Stimulated activated CD8-positive, alpha-beta memory T cell treated with anti-CD3 and anti-CD28 coated beads, Interleukin-12 subunit alpha, Interleukin-12 subunit beta, amount 100 ng/mL, for 1 hour (primary cell): ENCODE results near the gene PLAAT4.

Source experiments
- DNase-seq: peaks from one replicate; pipeline ENCODE4 v3.0.0-alpha.2; 2020; ENCODE audit warnings: low read depth

The PLAAT4 gene, protein sequence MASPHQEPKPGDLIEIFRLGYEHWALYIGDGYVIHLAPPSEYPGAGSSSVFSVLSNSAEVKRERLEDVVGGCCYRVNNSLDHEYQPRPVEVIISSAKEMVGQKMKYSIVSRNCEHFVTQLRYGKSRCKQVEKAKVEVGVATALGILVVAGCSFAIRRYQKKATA

GRCh38 chr11:63536669-63537292 lies at the start of gene PLAAT4:
Gene PLAAT4, plus strand, starts transcription at chr11:63536808. Its CDS starts 61 bp downstream, at chr11:63536869.
- DNase-seq, result no peak

DNA sequence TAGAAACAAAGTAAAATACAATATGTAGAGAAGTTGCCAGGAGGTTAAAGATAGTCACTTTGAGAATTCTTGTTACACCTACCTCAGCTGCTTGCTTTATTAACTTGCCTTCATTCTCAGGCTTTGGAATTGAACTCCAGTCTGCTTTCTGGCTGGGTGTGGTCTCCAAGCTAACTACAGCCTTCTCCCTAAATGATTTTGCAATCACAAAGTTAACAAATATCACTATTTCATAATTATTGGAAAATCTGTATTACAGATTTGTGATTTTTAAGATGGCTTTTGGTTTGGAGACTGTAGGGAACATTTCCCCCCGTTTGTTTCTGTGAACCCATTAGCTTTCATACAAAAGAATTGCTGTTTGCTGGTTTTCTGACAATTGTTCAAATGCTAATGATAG lies 47.8 kb upstream of the PLAAT4 start:
- DNase-seq, result no peak

- no peak for DNase-seq
Observed at GRCh38 chr11:63489879-63490278, 46.7 kb upstream of the PLAAT4 start.

- DNase-seq, result no peak
Observed at GRCh38 chr11:63490551-63491239, 45.9 kb upstream of the PLAAT4 start, which contains the start of gene PLAAT5. Gene PLAAT5, minus strand, starts transcription at chr11:63491167. Its CDS starts 133 bp downstream, at chr11:63491034.

GRCh38 chr11:63491240-63491587 lies 45.4 kb upstream of the PLAAT4 start:
- no peak for DNase-seq

GRCh38 chr11:63491636-63492372 lies 44.8 kb upstream of the PLAAT4 start:
- no peak for DNase-seq

- no peak for DNase-seq
Observed at GRCh38 chr11:63492441-63492840, 44.2 kb upstream of the PLAAT4 start.

DNA sequence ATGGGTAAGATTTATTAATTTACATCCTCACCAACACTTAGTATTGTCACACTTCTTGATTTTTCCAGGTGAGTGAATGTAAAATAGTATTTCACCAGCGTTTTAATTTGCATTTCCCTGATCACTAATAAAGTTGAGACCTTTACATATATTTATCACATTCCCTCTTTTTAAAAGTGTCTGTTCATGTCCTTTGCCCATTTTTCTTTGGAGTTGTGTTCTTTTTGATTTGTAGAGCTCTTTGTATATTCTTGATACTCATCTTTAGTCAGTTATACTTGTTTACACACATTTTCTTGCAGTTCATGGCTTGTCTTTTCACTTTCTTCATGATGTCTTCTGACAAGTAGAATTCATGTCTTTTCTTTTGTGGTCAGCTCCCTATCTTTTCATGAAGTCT lies 43.5 kb upstream of the PLAAT4 start:
- no peak for DNase-seq

DNA sequence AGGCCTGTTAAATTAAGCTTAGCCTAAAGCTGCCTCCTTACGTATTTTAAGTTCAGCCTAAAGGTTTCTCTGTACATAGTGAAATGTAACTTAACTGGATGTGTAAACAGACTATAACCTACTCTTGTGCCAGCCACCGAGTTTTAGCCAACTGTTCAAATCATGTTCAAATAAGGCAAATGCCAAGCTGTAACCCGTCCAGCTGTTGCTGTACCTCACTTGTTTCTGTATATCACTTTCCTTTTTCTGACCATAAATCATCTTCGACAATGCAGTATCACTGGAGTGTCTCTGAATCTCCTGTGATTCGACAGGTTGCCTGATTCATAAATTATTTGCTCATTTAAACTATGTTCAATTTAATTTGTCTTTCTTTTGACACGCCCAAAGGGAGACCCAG lies 41.6 kb upstream of the PLAAT4 start:
- DNase-seq, result no peak

- DNase-seq, result no peak
Observed at GRCh38 chr11:63499874-63500273, 36.7 kb upstream of the PLAAT4 start.

- no peak for DNase-seq
Observed at GRCh38 chr11:63501236-63501635, 35.4 kb upstream of the PLAAT4 start.

DNA sequence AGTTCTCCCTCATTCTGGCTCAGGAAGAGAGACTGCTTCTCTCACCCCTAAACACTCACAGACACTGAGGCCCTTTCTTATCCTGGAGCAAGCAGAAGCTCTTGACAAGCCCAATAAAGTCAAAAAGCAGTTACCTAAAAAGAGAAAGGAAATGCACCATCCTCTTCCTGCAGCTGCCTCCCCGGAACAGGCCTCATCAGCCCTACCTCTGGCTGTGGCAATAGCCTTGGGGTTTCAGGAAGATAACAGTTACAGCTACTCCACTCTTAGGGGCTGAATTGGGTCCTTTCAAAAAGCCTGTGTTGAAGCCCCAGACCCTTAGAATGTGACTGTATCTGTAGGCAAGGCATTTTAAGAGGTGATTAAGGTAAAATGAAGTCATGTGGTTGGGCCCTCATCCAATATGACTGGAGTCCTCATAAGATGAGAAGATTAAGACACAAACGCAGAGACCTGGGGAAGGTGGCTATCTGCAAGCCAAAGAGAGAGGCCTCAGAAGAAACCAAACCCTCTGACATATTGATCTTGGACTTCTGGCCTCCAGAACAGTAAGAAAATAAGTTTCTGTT lies 34.3 kb upstream of the PLAAT4 start:
- DNase-seq, result no peak

DNA sequence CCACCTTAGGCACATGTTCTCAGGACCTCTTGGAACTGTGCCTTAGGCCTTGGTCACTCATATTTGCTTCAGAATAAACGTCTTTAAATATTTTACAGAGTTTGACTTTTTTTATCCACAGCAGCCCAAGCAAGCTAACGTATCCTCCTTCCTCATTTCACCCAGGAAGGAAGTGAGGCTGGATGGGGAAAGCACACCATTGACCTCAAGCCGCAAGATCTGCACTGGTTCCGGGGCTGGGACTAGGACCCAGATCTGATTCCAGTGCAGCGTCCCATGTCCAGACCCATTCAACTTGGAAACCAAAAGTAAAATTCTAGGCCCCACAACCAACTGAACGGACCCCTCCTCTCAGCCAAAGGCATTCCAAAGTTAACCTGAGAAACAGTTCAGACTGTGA lies 33.1 kb upstream of the PLAAT4 start:
- DNase-seq, result no peak

GRCh38 chr11:63504054-63504453 lies 32.6 kb upstream of the PLAAT4 start:
- DNase-seq, result no peak

GRCh38 chr11:63504933-63505586 lies 31.5 kb upstream of the PLAAT4 start:
- DNase-seq, result no peak

DNA sequence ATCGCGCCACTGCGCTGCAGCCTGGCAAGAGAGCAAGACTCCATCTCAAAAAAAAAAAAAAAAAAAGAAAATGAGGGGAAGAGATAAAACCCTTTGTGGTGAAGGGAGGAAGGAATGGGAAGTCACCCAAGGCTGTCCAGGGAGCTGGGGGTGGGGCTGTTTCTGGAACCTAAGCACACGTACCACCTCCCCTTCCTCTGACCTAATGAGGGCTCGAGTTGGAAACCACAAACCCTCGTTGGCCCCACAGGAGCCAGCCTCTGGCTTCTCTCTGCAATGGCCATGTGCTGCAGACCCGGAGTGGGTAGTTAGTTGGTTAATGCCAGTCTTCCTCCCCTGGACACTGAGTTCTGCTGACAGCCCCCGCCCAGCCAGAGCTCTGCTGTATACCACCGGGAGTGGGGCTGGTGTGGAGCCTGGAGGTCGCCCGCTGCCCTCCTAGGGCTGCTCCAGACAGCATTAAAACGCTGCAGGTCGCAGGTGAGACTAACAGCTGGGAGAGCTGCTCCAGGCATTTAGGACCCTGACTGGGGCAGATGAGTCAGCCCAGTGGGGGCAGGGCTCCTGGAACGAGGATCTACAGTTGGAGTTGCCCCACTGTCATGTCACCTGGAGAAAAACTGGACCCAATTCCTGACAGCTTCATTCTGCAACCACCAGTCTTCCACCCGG lies 30.6 kb upstream of the PLAAT4 start, which contains the start of gene LGALS12:
Gene LGALS12, plus strand, starts transcription at position 228 of the 672 bp plus-strand sequence. Its CDS starts 375 bp downstream, at position 603.
- no peak for DNase-seq

GRCh38 chr11:63506876-63507275 lies 29.7 kb upstream of the PLAAT4 start:
- DNase-seq, result no peak

- DNase-seq, result no peak
Observed at GRCh38 chr11:63507511-63507910, 29.1 kb upstream of the PLAAT4 start.

DNA sequence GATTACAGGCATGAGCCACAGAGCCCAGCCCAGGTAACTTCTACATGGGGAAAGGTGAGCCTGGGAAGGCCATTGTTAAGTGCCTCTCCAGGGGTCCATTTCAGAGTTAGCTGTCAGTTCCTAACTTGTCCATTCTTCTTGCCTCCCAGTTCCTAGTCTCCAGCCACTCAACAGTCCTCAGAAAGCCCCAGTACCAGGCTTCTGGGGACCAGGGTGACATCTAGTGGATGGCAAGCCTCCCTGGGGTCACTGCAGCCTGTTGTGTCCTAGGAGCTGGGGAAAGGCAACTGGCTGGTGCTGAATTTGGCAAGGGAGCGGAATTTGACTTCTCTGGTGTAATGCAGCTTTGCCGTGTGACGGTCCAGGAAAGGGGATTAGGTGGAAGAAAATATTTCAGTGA lies 28.6 kb upstream of the PLAAT4 start:
- no peak for DNase-seq

DNA sequence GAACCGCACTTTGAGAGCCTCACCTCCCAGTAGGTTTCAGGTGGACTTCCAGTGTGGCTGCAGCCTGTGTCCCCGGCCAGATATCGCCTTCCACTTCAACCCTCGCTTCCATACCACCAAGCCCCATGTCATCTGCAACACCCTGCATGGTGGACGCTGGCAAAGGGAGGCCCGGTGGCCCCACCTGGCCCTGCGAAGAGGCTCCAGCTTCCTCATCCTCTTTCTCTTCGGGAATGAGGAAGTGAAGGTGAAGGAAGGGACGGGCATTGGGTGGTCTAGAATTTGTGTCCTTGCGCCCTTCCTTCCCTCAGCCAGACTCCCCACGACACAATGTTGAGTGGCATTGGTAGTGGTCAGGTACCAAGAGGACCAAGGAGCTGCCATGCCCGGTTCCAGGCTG lies 27.9 kb upstream of the PLAAT4 start:
- no peak for DNase-seq

- DNase-seq, result no peak
Observed at GRCh38 chr11:63510360-63511047, 26.1 kb upstream of the PLAAT4 start.
